Activated CD8-positive, alpha-beta memory T cell treated with anti-CD3 and anti-CD28 coated beads, Interleukin-2, amount 50 U/mL, for 24 hours (primary cell): ENCODE results near the gene SETD5.

Source experiments
- DNase-seq: peaks from one replicate; pipeline ENCODE4 v3.0.0-alpha.2; 2020; ENCODE audit errors: extremely low read depth

SETD5 gene

DNA sequence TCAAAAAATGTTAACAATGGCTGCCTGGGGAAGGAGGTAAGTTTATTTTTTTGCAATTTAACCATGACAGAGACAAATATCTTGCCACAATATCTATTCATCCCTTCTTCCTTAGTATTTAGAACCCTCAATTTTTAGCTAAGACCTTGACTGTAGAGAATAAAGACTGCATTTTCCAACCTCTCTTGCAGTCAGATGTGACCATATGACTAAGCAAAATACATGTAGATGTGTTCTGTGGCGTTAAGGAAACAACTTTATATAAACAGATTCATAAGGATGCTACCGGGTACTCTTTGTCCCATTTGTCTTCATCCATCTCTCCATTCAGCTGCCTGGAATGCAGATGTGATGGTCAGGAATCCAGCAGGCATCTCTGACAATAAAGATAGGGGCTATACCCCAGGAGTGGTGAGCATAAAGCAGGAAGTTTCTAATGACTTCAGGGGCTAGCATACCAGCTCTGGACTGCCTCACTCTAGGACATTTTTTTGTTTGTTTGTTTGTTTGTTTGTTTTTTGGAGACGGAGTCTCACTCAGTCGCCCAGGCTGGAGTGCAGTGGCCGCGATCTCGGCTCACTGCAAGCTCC, 115.1 kb downstream of the SETD5 start:
- no peak for DNase-seq

DNA sequence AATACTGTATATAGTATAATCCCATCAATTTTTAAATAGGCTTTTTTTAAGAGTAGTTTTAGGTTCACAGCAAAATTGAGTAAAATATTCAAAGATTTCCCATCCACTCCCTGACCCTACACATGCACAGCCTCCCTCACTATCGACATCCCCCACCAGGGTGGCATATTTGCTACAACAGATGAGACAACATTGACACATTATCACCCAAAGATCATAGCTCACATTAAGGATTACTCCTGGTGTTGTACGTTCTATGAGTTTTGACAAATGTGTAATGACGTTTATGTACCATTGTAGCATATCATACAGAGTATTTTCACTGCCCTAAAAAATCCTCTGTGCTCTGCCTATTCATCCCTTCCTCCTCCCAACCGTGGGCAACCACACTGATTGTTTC, 116.9 kb downstream of the SETD5 start:
- DNase-seq: no peak

DNA sequence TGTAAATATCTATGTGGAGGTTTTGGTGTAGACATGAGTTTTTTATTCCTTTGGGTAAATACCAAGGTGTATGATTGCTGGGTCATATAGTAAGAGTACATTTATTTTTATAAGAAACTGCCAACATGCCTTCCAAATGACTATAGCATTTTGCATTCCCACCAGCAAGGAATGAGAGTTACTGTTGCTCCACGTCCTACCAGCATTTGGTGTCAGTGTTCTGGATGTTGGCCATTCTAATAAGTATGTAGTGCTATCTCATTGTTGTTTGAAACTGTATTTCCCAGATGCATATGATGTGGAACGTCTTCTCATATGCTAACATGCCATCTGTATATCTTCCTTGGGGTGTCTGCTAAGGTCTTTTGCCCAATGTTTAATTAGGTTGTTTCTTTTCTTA, 117.5 kb downstream of the SETD5 start:
- no peak for DNase-seq

DNA sequence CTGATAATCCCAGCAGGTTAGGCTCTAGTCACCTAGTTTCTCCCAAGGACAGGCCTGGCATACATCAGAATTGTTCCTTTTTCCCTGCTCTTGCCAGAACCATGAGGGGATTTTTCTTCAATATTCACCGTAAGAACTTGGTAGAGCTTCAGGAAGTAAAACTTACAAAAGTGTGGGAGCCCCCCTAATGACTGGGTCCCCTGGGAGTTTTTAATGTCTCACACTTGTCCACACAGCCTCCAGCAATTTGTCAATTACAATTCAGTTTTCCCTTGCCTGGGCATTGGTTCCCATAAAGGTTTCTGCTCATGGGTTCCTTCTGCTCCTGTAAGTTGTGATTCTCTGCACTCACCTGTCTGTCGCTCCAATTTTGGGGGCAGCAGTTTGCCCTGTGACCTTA, 127.7 kb downstream of the SETD5 start:
- no peak for DNase-seq
